Measurements from ENCODE around the gene CHSY1.

Gene CHSY1

DNA sequence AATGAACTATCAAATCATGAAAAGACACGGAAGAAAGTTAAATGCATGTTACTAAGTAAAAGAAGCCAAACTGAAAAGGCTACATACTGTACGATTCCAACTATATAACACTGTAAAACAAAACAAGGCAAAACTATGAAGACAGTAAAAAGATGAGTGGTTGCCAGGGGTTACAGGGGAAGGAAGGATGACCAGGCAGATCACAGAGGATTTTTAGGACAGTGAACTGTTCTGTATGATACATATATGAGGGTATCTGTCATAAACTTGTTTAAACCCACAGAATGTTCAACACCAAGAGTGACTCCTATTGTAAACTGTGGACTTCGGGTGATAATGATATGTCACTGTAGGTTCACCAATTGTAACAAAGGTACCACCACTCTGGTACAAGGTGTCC is 60.6 kb downstream of the CHSY1 start:
- H3K36me3 ChIP-seq = no peaks in the 10 kb centered on the region
- H3K9me3 ChIP-seq = no peaks in the 10 kb centered on the region
- peaks cover 67 to 68% of the 10 kb centered on the region in 2 experiments for H3K4me1 ChIP-seq (ENCODE audit: control insufficient read depth in 1 of 2, insufficient read depth in 1 of 2, low read depth in 1 of 2, low read length in 1 of 2)
- H3K27me3 ChIP-seq = no peaks in the 10 kb centered on the region
- H3K27ac ChIP-seq = peak overlapping the region; percentile 79
- TF ChIP-seq, protein P1, sequence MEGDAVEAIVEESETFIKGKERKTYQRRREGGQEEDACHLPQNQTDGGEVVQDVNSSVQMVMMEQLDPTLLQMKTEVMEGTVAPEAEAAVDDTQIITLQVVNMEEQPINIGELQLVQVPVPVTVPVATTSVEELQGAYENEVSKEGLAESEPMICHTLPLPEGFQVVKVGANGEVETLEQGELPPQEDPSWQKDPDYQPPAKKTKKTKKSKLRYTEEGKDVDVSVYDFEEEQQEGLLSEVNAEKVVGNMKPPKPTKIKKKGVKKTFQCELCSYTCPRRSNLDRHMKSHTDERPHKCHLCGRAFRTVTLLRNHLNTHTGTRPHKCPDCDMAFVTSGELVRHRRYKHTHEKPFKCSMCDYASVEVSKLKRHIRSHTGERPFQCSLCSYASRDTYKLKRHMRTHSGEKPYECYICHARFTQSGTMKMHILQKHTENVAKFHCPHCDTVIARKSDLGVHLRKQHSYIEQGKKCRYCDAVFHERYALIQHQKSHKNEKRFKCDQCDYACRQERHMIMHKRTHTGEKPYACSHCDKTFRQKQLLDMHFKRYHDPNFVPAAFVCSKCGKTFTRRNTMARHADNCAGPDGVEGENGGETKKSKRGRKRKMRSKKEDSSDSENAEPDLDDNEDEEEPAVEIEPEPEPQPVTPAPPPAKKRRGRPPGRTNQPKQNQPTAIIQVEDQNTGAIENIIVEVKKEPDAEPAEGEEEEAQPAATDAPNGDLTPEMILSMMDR (IDR thresholded peaks at IDR 0.05) = no peak
- H3K4me3 ChIP-seq (ENCODE audit: low read depth in 1 of 2, low read length in 1 of 2) = no peak overlapping the region

DNA sequence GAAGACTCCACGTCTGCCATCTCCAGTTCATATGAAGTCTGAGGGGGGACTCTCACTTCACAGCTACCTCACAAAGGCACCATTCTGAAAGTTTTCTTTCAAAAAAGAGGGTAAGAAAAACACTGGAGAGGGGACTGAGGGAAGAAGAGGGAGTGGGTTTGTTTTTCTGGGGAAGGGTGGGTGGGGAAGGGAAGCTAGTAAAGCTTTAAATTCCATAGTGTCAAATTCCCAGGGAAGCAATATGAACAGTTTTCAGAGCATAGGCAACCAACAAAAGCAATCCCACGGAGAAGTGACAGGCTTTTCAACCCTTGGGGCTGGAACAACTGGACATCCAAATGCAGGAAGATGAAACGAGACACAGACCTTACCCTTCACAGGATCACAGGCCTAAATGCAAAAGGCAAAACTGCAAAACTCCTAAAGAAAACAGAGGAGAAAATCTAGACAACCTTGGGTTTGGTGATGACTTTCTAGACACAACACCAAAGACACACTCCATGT is 61.7 kb downstream of the CHSY1 start:
- peak overlapping the region; percentile 79 for H3K27ac ChIP-seq
- TF ChIP-seq, protein P1 (IDR thresholded peaks at IDR 0.05) = no peak
- no peak overlapping the region for H3K4me3 ChIP-seq (ENCODE audit: low read depth in 1 of 2, low read length in 1 of 2)
- no peaks in the 10 kb centered on the region for H3K36me3 ChIP-seq
- no peaks in the 10 kb centered on the region for H3K27me3 ChIP-seq
- no peaks in the 10 kb centered on the region for H3K9me3 ChIP-seq
- peaks cover 67 to 76% of the 10 kb centered on the region in 2 experiments for H3K4me1 ChIP-seq (ENCODE audit: control insufficient read depth in 1 of 2, insufficient read depth in 1 of 2, low read depth in 1 of 2, low read length in 1 of 2)

DNA sequence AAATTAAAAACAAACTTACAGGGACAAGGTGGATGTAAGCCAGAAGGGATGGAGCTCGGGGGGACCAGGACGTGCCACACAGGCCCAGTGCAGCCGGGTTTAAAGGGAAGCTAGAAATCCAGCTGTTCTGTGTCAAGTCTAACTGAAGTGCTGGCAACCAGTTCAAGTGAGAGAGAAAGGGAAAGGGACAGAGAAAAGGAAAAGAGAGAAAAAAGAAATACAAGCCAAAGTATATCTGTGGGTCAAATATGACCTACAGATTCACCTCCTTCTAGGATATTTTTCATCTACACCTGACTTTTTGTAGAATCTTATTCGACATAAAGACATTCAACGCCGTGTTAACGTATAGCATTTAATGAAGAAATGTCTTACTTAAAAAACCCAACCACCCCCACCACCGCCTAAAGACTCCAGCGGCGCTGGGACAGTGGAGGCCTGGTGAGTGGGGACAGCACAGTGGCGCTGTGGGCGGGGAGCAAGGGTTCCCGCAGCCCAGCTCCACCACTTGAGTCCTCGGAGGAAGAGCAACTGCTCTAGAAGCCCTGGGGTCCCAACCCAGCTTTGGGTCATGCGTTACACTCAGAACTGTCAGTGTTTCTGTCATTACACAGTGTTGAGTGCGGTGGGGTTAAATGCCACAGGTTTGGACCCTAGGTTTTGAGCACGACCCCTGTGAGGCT is 62.3 kb downstream of the CHSY1 start:
- TF ChIP-seq, protein P1 (IDR thresholded peaks at IDR 0.05) = no peak
- no peaks in the 10 kb centered on the region for H3K36me3 ChIP-seq
- H3K4me1 ChIP-seq (ENCODE audit: control insufficient read depth in 1 of 2, insufficient read depth in 1 of 2, low read depth in 1 of 2, low read length in 1 of 2) = peaks cover 65 to 75% of the 10 kb centered on the region in 2 experiments
- H3K27ac ChIP-seq = peak overlapping the region; percentile 79
- H3K4me3 ChIP-seq (ENCODE audit: low read depth in 1 of 2, low read length in 1 of 2) = no peak overlapping the region
- H3K27me3 ChIP-seq = no peaks in the 10 kb centered on the region
- no peaks in the 10 kb centered on the region for H3K9me3 ChIP-seq

DNA sequence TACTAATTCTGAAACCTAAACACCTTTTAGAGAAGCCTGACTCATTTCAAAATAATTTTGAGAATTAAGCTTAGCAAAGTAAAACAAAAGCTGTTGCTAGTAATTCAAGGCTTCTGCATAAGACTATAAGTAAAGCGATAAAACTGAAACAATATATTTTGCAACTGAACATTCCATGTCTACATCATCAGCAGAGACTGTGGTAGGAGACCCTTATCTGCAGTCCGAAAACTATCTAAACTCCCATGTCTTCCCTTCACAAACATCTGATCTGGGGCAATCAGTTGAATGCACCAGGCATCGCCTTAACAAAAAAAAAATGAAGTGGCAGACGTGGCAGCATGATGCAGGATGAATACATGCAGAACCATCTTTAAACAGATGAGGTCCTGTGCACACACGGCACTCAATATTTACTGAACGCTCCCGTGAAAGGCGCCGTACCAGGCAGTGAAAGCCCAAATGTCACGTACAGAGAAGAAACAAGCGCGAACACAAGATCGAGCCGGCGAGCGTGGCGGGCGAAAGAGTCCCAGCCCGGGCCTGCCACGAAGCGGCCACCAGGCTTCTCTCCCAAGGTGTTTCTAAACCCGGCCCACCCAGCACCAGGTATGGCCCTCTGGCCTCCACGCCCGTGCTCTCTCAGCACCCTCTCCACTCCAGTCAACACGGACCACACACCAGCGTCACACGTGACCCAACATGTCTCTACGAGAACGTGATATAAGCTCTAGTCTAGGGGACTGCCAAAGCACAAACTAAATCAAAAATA is 63.0 kb downstream of the CHSY1 start:
- H3K4me3 ChIP-seq (ENCODE audit: low read depth in 1 of 2, low read length in 1 of 2) = no peak overlapping the region
- TF ChIP-seq, protein P1 (IDR thresholded peaks at IDR 0.05) = no peak
- H3K27me3 ChIP-seq = no peaks in the 10 kb centered on the region
- H3K27ac ChIP-seq = peak overlapping the region; percentile 79
- H3K4me1 ChIP-seq (ENCODE audit: control insufficient read depth in 1 of 2, insufficient read depth in 1 of 2, low read depth in 1 of 2, low read length in 1 of 2) = peaks cover 65 to 71% of the 10 kb centered on the region in 2 experiments
- no peaks in the 10 kb centered on the region for H3K36me3 ChIP-seq
- no peaks in the 10 kb centered on the region for H3K9me3 ChIP-seq

DNA sequence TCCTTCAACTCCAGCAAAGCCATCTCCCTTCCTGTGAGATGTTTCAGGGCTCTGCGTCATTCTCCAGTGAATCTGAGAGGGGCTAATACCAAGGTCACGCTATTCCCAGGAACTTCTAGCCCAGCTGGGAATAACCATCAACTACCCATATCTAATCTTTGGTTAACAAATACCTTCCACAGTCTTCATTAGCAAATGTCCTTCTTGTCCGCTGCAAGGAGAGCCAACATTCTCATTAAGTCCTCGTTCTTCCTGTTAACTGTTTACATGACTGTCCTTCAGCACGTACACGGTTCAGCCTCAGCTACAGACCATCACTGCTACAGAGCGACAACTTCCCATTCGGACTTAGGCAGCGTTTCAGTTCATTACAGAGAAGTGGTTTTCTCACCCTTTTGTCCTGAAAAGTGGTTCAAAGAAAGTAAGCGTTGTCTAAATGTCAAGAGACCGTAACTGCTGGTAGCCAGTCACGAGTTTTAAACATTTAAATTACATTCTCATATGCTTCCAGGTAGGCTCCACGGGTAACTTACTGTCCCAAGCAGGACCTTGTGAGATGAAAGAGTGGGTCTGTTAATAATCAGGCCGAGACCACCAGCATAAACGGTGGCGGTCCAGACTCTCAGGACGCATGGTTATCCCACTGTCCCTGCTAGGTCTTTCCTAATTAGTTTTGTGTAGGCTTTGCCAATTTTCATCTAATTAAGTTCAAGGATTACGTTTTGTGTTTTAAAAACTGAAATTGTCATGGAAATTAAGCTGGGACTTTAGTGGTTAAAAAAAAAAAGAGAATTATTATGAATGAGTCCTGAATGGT is 63.8 kb downstream of the CHSY1 start:
- TF ChIP-seq, protein P1 (IDR thresholded peaks at IDR 0.05) = no peak
- peak overlapping the region in 1 of 2 experiments; percentile 44 for H3K4me3 ChIP-seq (ENCODE audit: low read depth in 1 of 2, low read length in 1 of 2)

More for the DNA sequence above, 63.8 kb downstream of the CHSY1 start:
- Histone ChIP-seq H3K9me3 (no peaks in the 10 kb centered on the region), H3K27me3 (no peaks in the 10 kb centered on the region), H3K27ac (peak overlapping the region; percentile 79), H3K4me1 (ENCODE audit: control insufficient read depth in 1 of 2, insufficient read depth in 1 of 2, low read depth in 1 of 2, low read length in 1 of 2) (peaks cover 64 to 71% of the 10 kb centered on the region in 2 experiments), H3K36me3 (no peaks in the 10 kb centered on the region)

Measured in neutrophil (primary cell).